B cell (primary cell): Measurements from ENCODE around the gene CFHR5. TPM values are rescaled to one million over a fixed set of nuclear protein-coding genes. Genes with fewer than 3 reads are reported as not detected.
"Not testable (repeated sequence)": the region's sequence is repeated elsewhere in the genome, so short reads cannot be mapped to it uniquely, and the experiment has no call there.

Source experiments
- ATAC-seq: fragments of 200-7000 bp; cut with Tn5 transposase; one replicate; pipeline ENCODE4 v1.10.0; 2021; ENCODE audit warnings: low read depth, mild to moderate bottlenecking, moderate number of reproducible peaks, moderate library complexity
- CTCF ChIA-PET: fragments of 350-600 bp; sonication (Branson Sonifier 250); formaldehyde crosslinking; loops from one replicate; lab custom pipeline; 2021; ENCODE audit warnings: antibody characterized with exemption, inconsistent platforms; lab: Charles Lee
- POLR2A ChIA-PET: fragments of 350-600 bp; sonication (Branson Sonifier 250); formaldehyde crosslinking; loops from one replicate; lab custom pipeline; 2021; ENCODE audit warnings: antibody characterized with exemption; lab: Charles Lee
- DNase-seq: peaks from one replicate; pipeline ENCODE4 v3.0.0; 2013
- H2AFZ ChIP-seq: 2 replicates; pipeline ENCODE4 v1.6.1; 2012; ENCODE audit warnings: mild to moderate bottlenecking, low read depth, low read length; ENCODE audit not compliant: insufficient read depth, poor library complexity, severe bottlenecking
- H3K27ac ChIP-seq, 2 donors: 1 replicate in 1 of 2; 2 replicates in 1 of 2; pipeline ENCODE4 v1.5.1; 2012 to 2013; ENCODE audit warnings: low read length in 2 of 2, mild to moderate bottlenecking in 2 of 2, moderate library complexity in 1 of 2
- H3K27me3 ChIP-seq, 4 experiments: fragments of 200-600 bp in 1 of 4; sonication (generic) in 1 of 4; replicated peaks in 1 of 4; 1 replicate in 2 of 4; 2 replicates in 2 of 4; pipeline versions ENCODE4 v1.6.1 to v1.7.0; 2013 to 2016; ENCODE audit warnings: low read length in 3 of 4, mild to moderate bottlenecking in 2 of 4, mixed read lengths in 1 of 4, moderate library complexity in 1 of 4; ENCODE audit not compliant: insufficient read depth in 4 of 4, control insufficient read depth in 3 of 4; ENCODE audit errors: control extremely low read depth in 1 of 4
- H3K36me3 ChIP-seq, 2 experiments: replicated peaks in 1 of 2; 1 replicate in 1 of 2; 2 replicates in 1 of 2; pipeline versions ENCODE4 v1.6.1 to v1.7.1; 2013; ENCODE audit warnings: low read length in 1 of 2; ENCODE audit not compliant: insufficient read depth in 2 of 2, control insufficient read depth in 1 of 2; ENCODE audit errors: control extremely low read depth in 1 of 2, extremely low read depth in 1 of 2
- H3K4me1 ChIP-seq, 2 donors: fragments of 200-600 bp in 1 of 2; sonication (generic) in 1 of 2; 1 replicate in 1 of 2; 2 replicates in 1 of 2; pipeline versions ENCODE4 v1.5.1 to v1.6.1; 2013 to 2017; ENCODE audit warnings: low read length in 2 of 2; ENCODE audit not compliant: control insufficient read depth in 2 of 2, insufficient read depth in 2 of 2
- H3K4me2 ChIP-seq: replicated peaks from 2 replicates; pipeline ENCODE3; 2012; ENCODE audit warnings: mild to moderate bottlenecking, low read depth, low read length; ENCODE audit not compliant: poor library complexity, severe bottlenecking
- H3K4me3 ChIP-seq, 5 experiments: fragments of 200-600 bp in 1 of 5; sonication (generic) in 1 of 5; 1 replicate in 3 of 5; 2 replicates in 2 of 5; pipeline versions ENCODE4 v1.5.1 to v1.7.0; 2011 to 2016; ENCODE audit warnings: low read length in 4 of 5, mild to moderate bottlenecking in 4 of 5, low read depth in 2 of 5, control low read depth in 1 of 5, moderate library complexity in 1 of 5; ENCODE audit not compliant: insufficient read depth in 1 of 5; ENCODE audit errors: control extremely low read depth in 1 of 5, extremely low read depth in 1 of 5
- H3K79me2 ChIP-seq: fragments of 200-600 bp; sonication (generic); one replicate; pipeline ENCODE4 v1.6.0; 2016; ENCODE audit warnings: low read length; ENCODE audit not compliant: control insufficient read depth, insufficient read depth
- H3K9ac ChIP-seq: fragments of 200-600 bp; sonication (generic); 2 replicates; pipeline ENCODE4 v1.6.1; 2017; ENCODE audit warnings: mild to moderate bottlenecking, low read length, moderate library complexity
- H3K9me3 ChIP-seq, 3 donors: one replicate each; pipeline versions ENCODE4 v1.6.1 to v1.7.1; 2013; ENCODE audit warnings: low read length in 2 of 3; ENCODE audit not compliant: control insufficient read depth in 2 of 3, insufficient read depth in 1 of 3; ENCODE audit errors: control extremely low read depth in 1 of 3
- H4K20me1 ChIP-seq: 2 replicates; pipeline ENCODE4 v1.6.0; 2012; ENCODE audit warnings: mild to moderate bottlenecking, low read length; ENCODE audit not compliant: insufficient read depth, control insufficient read depth, poor library complexity, severe bottlenecking
- H3K27ac Mint-ChIP-seq: one replicate; pipeline ENCODE4 v1.8.0; 2021; ENCODE audit warnings: mixed read lengths
- H3K27me3 Mint-ChIP-seq: one replicate; pipeline ENCODE4 v1.8.0; 2021; ENCODE audit warnings: mixed read lengths
- H3K4me1 Mint-ChIP-seq: one replicate; pipeline ENCODE4 v1.8.0; 2021; ENCODE audit warnings: mixed read lengths
- H3K4me3 Mint-ChIP-seq: one replicate; pipeline ENCODE4 v1.8.0; 2021; ENCODE audit warnings: mixed read lengths
- H3K9me3 Mint-ChIP-seq: one replicate; pipeline ENCODE4 v1.8.0; 2022; ENCODE audit warnings: mixed read lengths; ENCODE audit not compliant: insufficient read depth
- EZH2 ChIP-seq: IDR thresholded peaks from 2 replicates; pipeline ENCODE4 v1.6.1; 2012; ENCODE audit warnings: borderline replicate concordance, low read depth, mild to moderate bottlenecking, moderate library complexity, low read length; ENCODE audit not compliant: insufficient read depth, poor library complexity, severe bottlenecking
- WGBS: methylation state at CpG from one replicate; pipeline ENCODE4 v1.1.5; 2013; ENCODE audit warnings: missing lambda C conversion rate; ENCODE audit not compliant: insufficient coverage; 5-methylcytosine and 5-hydroxymethylcytosine counted together
- intact Hi-C: fragments of 100-400 bp; cut with micrococcal nuclease; formaldehyde crosslinking; loops from one replicate; pipeline ENCODE4 v1.10.0; 2022
- polyA minus RNA-seq: library from RNA; depleted of rRNA, polyadenylated mRNA; stranded (reverse); fragments of >200 nt; gene quantifications from 2 replicates; pipeline ENCODE4 v1.2.3, GENCODE V29; 2012
- polyA plus RNA-seq: library from polyadenylated mRNA; depleted of rRNA; stranded (reverse); fragments of >200 nt; gene quantifications from 2 replicates; pipeline ENCODE4 v1.2.3, GENCODE V29; 2012
- total RNA-seq, 2 donors: library from RNA; stranded (reverse); fragments of 120-200 nt in 1 of 2; gene quantifications; 1 replicate in 1 of 2; 2 replicates in 1 of 2; pipeline versions ENCODE4 v1.2.3 to v1.2.4, GENCODE V29; 2013 to 2022
- TF ChIP-seq, protein P1 (sequence below): fragments of 200-600 bp; IDR thresholded peaks from one replicate; pipeline ENCODE4 v1.8.0; 2022; ENCODE audit warnings: antibody characterized with exemption, mild to moderate bottlenecking

The CFHR5 gene
- total RNA-seq (not detected in 2 replicates), polyA plus RNA-seq (not detected in 2 replicates), polyA minus RNA-seq (not detected in 2 replicates)
- total RNA-seq (2013): not detected

GRCh38 chr1:196977278-196977677, at the start of gene CFHR5:
Gene CFHR5, plus strand, starts transcription at chr1:196977556. Its CDS starts 109 bp downstream, at chr1:196977665.
- H3K4me2 ChIP-seq: no peak within 1 kb of the TSS
- no peak within 1 kb of the TSS for H3K4me3 ChIP-seq
- DNase-seq (no peak), ATAC-seq (no peak)
- no peaks in the 10 kb centered on the region for H3K27me3 Mint-ChIP-seq
- H3K27ac Mint-ChIP-seq: no peak within 1 kb of the TSS
- CTCF ChIA-PET: no interaction called here
- H3K27me3 ChIP-seq: no peaks in the 10 kb centered on the region
- H3K79me2 ChIP-seq: no peaks in the 10 kb centered on the region
- no peaks in the 10 kb centered on the region for H4K20me1 ChIP-seq
- H3K4me1 Mint-ChIP-seq: no peaks in the 10 kb centered on the region
- no peaks in the 10 kb centered on the region for H3K4me1 ChIP-seq
- H2AFZ ChIP-seq: no peak within 1 kb of the TSS
- H3K9me3 Mint-ChIP-seq: no peaks in the 10 kb centered on the region
- no peak within 1 kb of the TSS for H3K4me3 Mint-ChIP-seq
- TF ChIP-seq EZH2: no peak
- TF ChIP-seq, protein P1, sequence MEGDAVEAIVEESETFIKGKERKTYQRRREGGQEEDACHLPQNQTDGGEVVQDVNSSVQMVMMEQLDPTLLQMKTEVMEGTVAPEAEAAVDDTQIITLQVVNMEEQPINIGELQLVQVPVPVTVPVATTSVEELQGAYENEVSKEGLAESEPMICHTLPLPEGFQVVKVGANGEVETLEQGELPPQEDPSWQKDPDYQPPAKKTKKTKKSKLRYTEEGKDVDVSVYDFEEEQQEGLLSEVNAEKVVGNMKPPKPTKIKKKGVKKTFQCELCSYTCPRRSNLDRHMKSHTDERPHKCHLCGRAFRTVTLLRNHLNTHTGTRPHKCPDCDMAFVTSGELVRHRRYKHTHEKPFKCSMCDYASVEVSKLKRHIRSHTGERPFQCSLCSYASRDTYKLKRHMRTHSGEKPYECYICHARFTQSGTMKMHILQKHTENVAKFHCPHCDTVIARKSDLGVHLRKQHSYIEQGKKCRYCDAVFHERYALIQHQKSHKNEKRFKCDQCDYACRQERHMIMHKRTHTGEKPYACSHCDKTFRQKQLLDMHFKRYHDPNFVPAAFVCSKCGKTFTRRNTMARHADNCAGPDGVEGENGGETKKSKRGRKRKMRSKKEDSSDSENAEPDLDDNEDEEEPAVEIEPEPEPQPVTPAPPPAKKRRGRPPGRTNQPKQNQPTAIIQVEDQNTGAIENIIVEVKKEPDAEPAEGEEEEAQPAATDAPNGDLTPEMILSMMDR: no peak
- POLR2A ChIA-PET: no interaction called here
- intact Hi-C loops: no loop called here
- no peaks in the 10 kb centered on the region for H3K9me3 ChIP-seq
- WGBS: no CpG with 5 or more reads among the region's 5 CpGs
- no peaks in the 10 kb centered on the region for H3K36me3 ChIP-seq
- no peak within 1 kb of the TSS for H3K27ac ChIP-seq
- no peak within 1 kb of the TSS for H3K9ac ChIP-seq

GRCh38 chr1:196932853-196933252, 44.5 kb upstream of the CFHR5 start:
- POLR2A ChIA-PET, H3K36me3 ChIP-seq, ATAC-seq, H3K27ac ChIP-seq, H3K9ac ChIP-seq, H3K4me3 Mint-ChIP-seq, H3K4me2 ChIP-seq, H3K27ac Mint-ChIP-seq, H4K20me1 ChIP-seq, H3K27me3 Mint-ChIP-seq, CTCF ChIA-PET, H3K4me1 Mint-ChIP-seq, H3K4me1 ChIP-seq, H3K4me3 ChIP-seq, DNase-seq, H3K9me3 ChIP-seq, H3K9me3 Mint-ChIP-seq, H3K79me2 ChIP-seq, intact Hi-C loops, H3K27me3 ChIP-seq, H2AFZ ChIP-seq: not testable (repeated sequence)
- no CpG with 5 or more reads among the region's 2 CpGs for WGBS
